Prostate gland (tissue), 2 donors: ENCODE results near the gene EPHA1. TPM values are rescaled to one million over a fixed set of nuclear protein-coding genes. Genes with fewer than 3 reads are reported as not detected.
A peak's percentile ranks its signal among the peaks of the same experiment; 100 is the strongest.
"Not testable (repeated sequence)": the region's sequence is repeated elsewhere in the genome, so short reads cannot be mapped to it uniquely, and the experiment has no call there.

Source experiments
- DNase-seq: peaks from one replicate; pipeline ENCODE4 v3.0.0-alpha.2; 2019; ENCODE audit warnings: low spot score
- H3K27ac ChIP-seq, 2 donors: fragments of 200-600 bp; sonication (generic); 2 replicates each; pipeline ENCODE4 v1.5.1; 2017 to 2019
- H3K27me3 ChIP-seq: fragments of 200-600 bp; sonication (generic); replicated peaks from 2 replicates; pipeline ENCODE4 v1.5.1; 2019; ENCODE audit not compliant: insufficient read depth
- H3K36me3 ChIP-seq, 2 donors: fragments of 200-600 bp; sonication (generic); 1 replicate in 1 of 2; 2 replicates in 1 of 2; pipeline versions ENCODE4 v1.5.1 to v1.8.1; 2017 to 2019
- H3K4me1 ChIP-seq: fragments of 200-600 bp; sonication (generic); replicated peaks from 2 replicates; pipeline ENCODE4 v1.5.1; 2019
- H3K4me3 ChIP-seq, 2 donors: fragments of 200-600 bp; sonication (generic); 2 replicates each; pipeline ENCODE4 v1.5.1; 2017 to 2019
- H3K9me3 ChIP-seq: fragments of 200-600 bp; sonication (generic); 2 replicates; pipeline ENCODE4 v1.5.1; 2017
- CTCF ChIP-seq, 4 experiments: fragments of 200-600 bp in 2 of 4; fragments of 450-650 bp in 2 of 4; sonication (generic) in 2 of 4; IDR thresholded peaks; 1 replicate in 3 of 4; 2 replicates in 1 of 4; pipeline ENCODE4 v1.5.1; 2016 to 2019; ENCODE audit warnings: antibody characterized with exemption in 4 of 4, mild to moderate bottlenecking in 2 of 4, moderate library complexity in 2 of 4
- POLR2A ChIP-seq: fragments of 450-650 bp; IDR thresholded peaks from one replicate; pipeline ENCODE4 v1.6.1; 2016; ENCODE audit warnings: antibody characterized with exemption, mild to moderate bottlenecking
- POLR2AphosphoS5 ChIP-seq: sonication (generic); formaldehyde crosslinking; IDR thresholded peaks from one replicate; pipeline ENCODE4 v1.6.1; 2017; ENCODE audit warnings: antibody characterized with exemption
- WGBS: methylation state at CpG from one replicate; pipeline ENCODE4 v1.1.5; 2018; 5-methylcytosine and 5-hydroxymethylcytosine counted together
- intact Hi-C: fragments of 100-400 bp; cut with DNase I; formaldehyde crosslinking; loops from one replicate; pipeline ENCODE4 v1.14.2; 2022
- total RNA-seq, 2 donors: library from RNA; depleted of rRNA; stranded (reverse); fragments of >200 nt; gene quantifications; one replicate each; pipeline ENCODE4 v1.1.0, GENCODE V29; 2016

EPHA1 gene
- total RNA-seq, 2 donors from 2014 or later: 10.5 to 15.7 TPM

- H3K27me3 ChIP-seq: no peaks in the 10 kb centered on the region
- TF ChIP-seq POLR2A (no peak), CTCF (IDR thresholded peaks at IDR 0.05) (no peak), POLR2AphosphoS5 (no peak)
- no peaks in the 10 kb centered on the region for H3K4me1 ChIP-seq
- no peak overlapping the region for H3K4me3 ChIP-seq
- 93% methylated on average over 6 of the region's 6 CpGs for WGBS
- no peak overlapping the region for H3K27ac ChIP-seq
- intact Hi-C loops: loop anchor here (10.0 kb wide), 1 partner anchor 538 kb away; the partner anchor contains the start of gene EPHB6
- no peaks in the 10 kb centered on the region for H3K9me3 ChIP-seq
- peaks cover 0 to 12% of the 10 kb centered on the region in 2 donors for H3K36me3 ChIP-seq
- DNase-seq: no peak
Measured at GRCh38 chr7:143392875-143393266, 15.8 kb downstream of the EPHA1 start.

- H3K36me3 ChIP-seq: peaks cover 0 to 12% of the 10 kb centered on the region in 2 donors
- not testable (repeated sequence) for H3K4me3 ChIP-seq, DNase-seq, H3K27me3 ChIP-seq, H3K9me3 ChIP-seq, H3K4me1 ChIP-seq
- peak overlapping the region in 1 of 2 donors; percentile 61 for H3K27ac ChIP-seq
- intact Hi-C loops: loop anchor here (10.0 kb wide), 1 partner anchor 538 kb away; the partner anchor contains the start of gene EPHB6
- WGBS: 93% methylated on average over 8 of the region's 8 CpGs
Measured at GRCh38 chr7:143392427-143392826, 16.2 kb downstream of the EPHA1 start.

- peaks cover 0 to 12% of the 10 kb centered on the region in 2 donors for H3K36me3 ChIP-seq
- DNase-seq: no peak
- 60% methylated on average over 24 of the region's 24 CpGs for WGBS
- peak overlapping the region; percentile 61 to 65 for H3K27ac ChIP-seq
- no peak overlapping the region for H3K4me3 ChIP-seq
- TF ChIP-seq CTCF (IDR thresholded peaks at IDR 0.05): no peak
- peak; percentile 15 for TF ChIP-seq POLR2AphosphoS5
- H3K27me3 ChIP-seq: no peaks in the 10 kb centered on the region
- intact Hi-C loops: loop anchor here (10.0 kb wide), 1 partner anchor 537 kb away; the partner anchor contains the start of gene EPHB6
- H3K4me1 ChIP-seq: no peaks in the 10 kb centered on the region
- H3K9me3 ChIP-seq: no peaks in the 10 kb centered on the region
Measured at GRCh38 chr7:143391462-143392404, 16.9 kb downstream of the EPHA1 start.

- TF ChIP-seq POLR2AphosphoS5: no peak
- no peak for TF ChIP-seq CTCF (IDR thresholded peaks at IDR 0.05)
- TF ChIP-seq POLR2A: no peak
- Histone ChIP-seq H3K9me3 (no peaks in the 10 kb centered on the region), H3K36me3 (peaks cover 0 to 12% of the 10 kb centered on the region in 2 donors), H3K4me3 (no peak overlapping the region), H3K4me1 (no peaks in the 10 kb centered on the region), H3K27ac (peak overlapping the region; percentile 61 to 65), H3K27me3 (no peaks in the 10 kb centered on the region)
- intact Hi-C loops: loop anchor here (10.0 kb wide), 1 partner anchor 536 kb away; the partner anchor contains the start of gene EPHB6
- WGBS: 69% methylated on average over 9 of the region's 9 CpGs
- DNase-seq: no peak
Measured at GRCh38 chr7:143390773-143391317, 17.8 kb downstream of the EPHA1 start.

- Histone ChIP-seq H3K9me3 (no peaks in the 10 kb centered on the region), H3K4me3 (no peak overlapping the region), H3K36me3 (peaks cover 0 to 12% of the 10 kb centered on the region in 2 donors), H3K27me3 (no peaks in the 10 kb centered on the region), H3K27ac (no peak overlapping the region), H3K4me1 (no peaks in the 10 kb centered on the region)
- TF ChIP-seq POLR2AphosphoS5 (no peak), POLR2A (no peak), CTCF (IDR thresholded peaks at IDR 0.05) (no peak)
- WGBS: 79% methylated on average over 10 of the region's 10 CpGs
- intact Hi-C loops: loop anchor here (10.0 kb wide), 1 partner anchor 535 kb away; the partner anchor contains the start of gene EPHB6
- DNase-seq: no peak
Measured at GRCh38 chr7:143390104-143390772, 18.4 kb downstream of the EPHA1 start.
